Neural cell (in vitro differentiated cells): ENCODE results near the gene DAW1. TPM values are rescaled to one million over a fixed set of nuclear protein-coding genes. Genes with fewer than 3 reads are reported as not detected.

Source experiments
- H2AFZ ChIP-seq: fragments of 200-600, 300-800 bp; sonication (generic), shearing (Covaris generic); 2 replicates; pipeline ENCODE4 v1.6.0; 2014; ENCODE audit warnings: low read depth, mild to moderate bottlenecking, antibody characterized with exemption, low read length, moderate library complexity
- H3F3A ChIP-seq: fragments of 200-600 bp; shearing (Covaris generic); 2 replicates; pipeline ENCODE4 v1.6.1; 2016; ENCODE audit warnings: mild to moderate bottlenecking, moderate library complexity, mixed read lengths, antibody characterized with exemption, low read length; ENCODE audit not compliant: insufficient read depth, poor library complexity, severe bottlenecking
- H3K27ac ChIP-seq: fragments of 200-600, 300-800 bp; sonication (generic), shearing (Covaris generic); 2 replicates; pipeline ENCODE4 v1.5.1; 2014; ENCODE audit warnings: mild to moderate bottlenecking, low read length, moderate library complexity
- H3K27me3 ChIP-seq: fragments of 300-800, 200-600 bp; sonication (generic), shearing (Covaris generic); 2 replicates; pipeline ENCODE4 v1.6.0; 2014; ENCODE audit warnings: mild to moderate bottlenecking, low read depth, low read length, moderate library complexity; ENCODE audit not compliant: insufficient read depth
- H3K36me3 ChIP-seq: fragments of 300-800, 200-600 bp; sonication (generic), shearing (Covaris generic); 2 replicates; pipeline ENCODE4 v1.5.1; 2014; ENCODE audit warnings: mild to moderate bottlenecking, antibody characterized with exemption, low read length, moderate library complexity; ENCODE audit not compliant: insufficient read depth
- H3K4me2 ChIP-seq: fragments of 300-800, 200-600 bp; sonication (generic), shearing (Covaris generic); 2 replicates; pipeline ENCODE4 v1.6.0; 2014; ENCODE audit warnings: mild to moderate bottlenecking, low read length
- H3K4me3 ChIP-seq: fragments of 300-800, 200-600 bp; sonication (generic), shearing (Covaris generic); 2 replicates; pipeline ENCODE4 v1.5.1; 2014; ENCODE audit warnings: mild to moderate bottlenecking, low read length, moderate library complexity
- H3K79me2 ChIP-seq: fragments of 200-600 bp; shearing (Covaris generic); replicated peaks from 2 replicates; pipeline ENCODE4 v1.6.0; 2014; ENCODE audit warnings: mild to moderate bottlenecking, low read length, moderate library complexity; ENCODE audit not compliant: insufficient read depth
- H3K9ac ChIP-seq: fragments of 300-800, 200-600 bp; sonication (generic), shearing (Covaris generic); 2 replicates; pipeline ENCODE4 v1.6.1; 2016; ENCODE audit warnings: mild to moderate bottlenecking, low read length, mixed read lengths
- H3K9me2 ChIP-seq: fragments of 200-600 bp; shearing (Covaris generic); 2 replicates; pipeline ENCODE4 v1.6.1; 2016; ENCODE audit warnings: mild to moderate bottlenecking, low read length, mixed read lengths; ENCODE audit not compliant: insufficient read depth
- H3K9me3 ChIP-seq: fragments of 200-600, 300-800 bp; sonication (generic), shearing (Covaris generic); 2 replicates; pipeline ENCODE4 v1.6.1; 2016; ENCODE audit warnings: mild to moderate bottlenecking, mixed run types, low read length, moderate library complexity, mixed read lengths
- H4K20me1 ChIP-seq: fragments of 200-600 bp; shearing (Covaris generic); 2 replicates; pipeline ENCODE4 v1.6.1; 2016; ENCODE audit warnings: mild to moderate bottlenecking, mixed run types; ENCODE audit not compliant: insufficient read depth
- CTCF ChIP-seq: fragments of 450-650 bp; IDR thresholded peaks from 2 replicates; pipeline ENCODE4 v1.5.1; 2014; ENCODE audit warnings: antibody characterized with exemption, mild to moderate bottlenecking, moderate library complexity; ENCODE audit not compliant: poor library complexity, severe bottlenecking
- EP300 ChIP-seq: fragments of 450-650 bp; conservative IDR thresholded peaks from 2 replicates; pipeline ENCODE4 v1.6.1; 2014; ENCODE audit warnings: antibody characterized with exemption, mild to moderate bottlenecking, moderate library complexity; ENCODE audit not compliant: poor library complexity, severe bottlenecking
- EZH2 ChIP-seq: fragments of 200-600, 300-800 bp; shearing (Covaris generic), sonication (generic); IDR thresholded peaks from 2 replicates; pipeline ENCODE4 v1.6.1; 2014; ENCODE audit warnings: antibody characterized with exemption, low read length, borderline replicate concordance, mild to moderate bottlenecking; ENCODE audit not compliant: insufficient read depth, poor library complexity, severe bottlenecking
- MXI1 ChIP-seq: fragments of 450-650 bp; conservative IDR thresholded peaks from 2 replicates; pipeline ENCODE4 v1.6.1; 2014; ENCODE audit warnings: antibody characterized with exemption, mild to moderate bottlenecking; ENCODE audit not compliant: poor library complexity, severe bottlenecking
- POLR2AphosphoS5 ChIP-seq: IDR thresholded peaks from 2 replicates; pipeline ENCODE4 v1.6.1; 2012
- RAD21 ChIP-seq: fragments of 450-650 bp; conservative IDR thresholded peaks from 2 replicates; pipeline ENCODE4 v1.6.1; 2014; ENCODE audit warnings: antibody characterized with exemption, mild to moderate bottlenecking, moderate library complexity
- SMC3 ChIP-seq: fragments of 450-650 bp; conservative IDR thresholded peaks from 2 replicates; pipeline ENCODE4 v1.6.1; 2014; ENCODE audit warnings: antibody characterized with exemption, mild to moderate bottlenecking, moderate library complexity; ENCODE audit not compliant: poor library complexity
- TAF1 ChIP-seq: IDR thresholded peaks from 2 replicates; pipeline ENCODE4 v1.6.1; 2012; ENCODE audit warnings: low read depth
- polyA plus RNA-seq: library from polyadenylated mRNA; depleted of rRNA; stranded (reverse); fragments of >200 nt; gene quantifications from 2 replicates; pipeline ENCODE4 v1.2.3, GENCODE V29; 2014
- TF ChIP-seq, protein P1 (sequence below): IDR thresholded peaks from 2 replicates; pipeline ENCODE4 v1.6.1; 2012; ENCODE audit warnings: borderline replicate concordance

DAW1 gene
- polyA plus RNA-seq, 1 donor from 2014 or later: 1.5 TPM

DNA sequence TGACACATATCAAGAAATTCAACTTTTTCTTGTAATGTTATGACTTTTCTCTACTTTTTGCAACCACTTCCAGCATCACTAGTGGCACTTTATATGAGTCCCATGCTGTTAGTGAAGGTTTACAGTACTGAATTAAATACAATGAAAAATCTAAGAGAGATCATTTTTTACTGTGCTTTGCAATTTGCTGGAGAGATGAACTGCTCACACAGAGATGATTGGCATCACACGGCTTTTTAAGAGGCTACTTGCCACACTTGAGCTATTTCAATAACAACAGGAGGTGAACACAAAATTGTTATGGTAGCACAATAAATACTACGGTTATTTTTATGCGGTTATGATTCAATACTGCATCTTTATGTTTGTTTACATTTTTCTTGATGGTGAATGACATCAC is 88.9 kb downstream of the DAW1 start:
- Histone ChIP-seq H3K27ac (peak overlapping the region; percentile 35), H3K9me2 (no peaks in the 10 kb centered on the region), H3K9me3 (no peaks in the 10 kb centered on the region), H3K27me3 (no peaks in the 10 kb centered on the region), H3K4me3 (no peak overlapping the region), H3F3A (peaks cover 7% of the 10 kb centered on the region), H3K4me2 (no peak overlapping the region), H3K9ac (no peak overlapping the region), H3K79me2 (no peaks in the 10 kb centered on the region), H2AFZ (no peak overlapping the region), H3K36me3 (no peaks in the 10 kb centered on the region), H4K20me1 (no peaks in the 10 kb centered on the region)
- TF ChIP-seq TAF1: no peak
- TF ChIP-seq, protein P1, sequence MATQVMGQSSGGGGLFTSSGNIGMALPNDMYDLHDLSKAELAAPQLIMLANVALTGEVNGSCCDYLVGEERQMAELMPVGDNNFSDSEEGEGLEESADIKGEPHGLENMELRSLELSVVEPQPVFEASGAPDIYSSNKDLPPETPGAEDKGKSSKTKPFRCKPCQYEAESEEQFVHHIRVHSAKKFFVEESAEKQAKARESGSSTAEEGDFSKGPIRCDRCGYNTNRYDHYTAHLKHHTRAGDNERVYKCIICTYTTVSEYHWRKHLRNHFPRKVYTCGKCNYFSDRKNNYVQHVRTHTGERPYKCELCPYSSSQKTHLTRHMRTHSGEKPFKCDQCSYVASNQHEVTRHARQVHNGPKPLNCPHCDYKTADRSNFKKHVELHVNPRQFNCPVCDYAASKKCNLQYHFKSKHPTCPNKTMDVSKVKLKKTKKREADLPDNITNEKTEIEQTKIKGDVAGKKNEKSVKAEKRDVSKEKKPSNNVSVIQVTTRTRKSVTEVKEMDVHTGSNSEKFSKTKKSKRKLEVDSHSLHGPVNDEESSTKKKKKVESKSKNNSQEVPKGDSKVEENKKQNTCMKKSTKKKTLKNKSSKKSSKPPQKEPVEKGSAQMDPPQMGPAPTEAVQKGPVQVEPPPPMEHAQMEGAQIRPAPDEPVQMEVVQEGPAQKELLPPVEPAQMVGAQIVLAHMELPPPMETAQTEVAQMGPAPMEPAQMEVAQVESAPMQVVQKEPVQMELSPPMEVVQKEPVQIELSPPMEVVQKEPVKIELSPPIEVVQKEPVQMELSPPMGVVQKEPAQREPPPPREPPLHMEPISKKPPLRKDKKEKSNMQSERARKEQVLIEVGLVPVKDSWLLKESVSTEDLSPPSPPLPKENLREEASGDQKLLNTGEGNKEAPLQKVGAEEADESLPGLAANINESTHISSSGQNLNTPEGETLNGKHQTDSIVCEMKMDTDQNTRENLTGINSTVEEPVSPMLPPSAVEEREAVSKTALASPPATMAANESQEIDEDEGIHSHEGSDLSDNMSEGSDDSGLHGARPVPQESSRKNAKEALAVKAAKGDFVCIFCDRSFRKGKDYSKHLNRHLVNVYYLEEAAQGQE: peak; percentile 32
- TF ChIP-seq SMC3: no peak
- no peak for TF ChIP-seq EZH2
- peak; percentile 89 for TF ChIP-seq EP300
- peak; percentile 98 for TF ChIP-seq POLR2AphosphoS5
- TF ChIP-seq RAD21: no peak
- no peak for TF ChIP-seq MXI1
- TF ChIP-seq CTCF: no peak

- Histone ChIP-seq H4K20me1 (no peaks in the 10 kb centered on the region), H3K27ac (no peak overlapping the region), H3K4me3 (no peak overlapping the region), H3K9me2 (no peaks in the 10 kb centered on the region), H3K36me3 (no peaks in the 10 kb centered on the region), H3K9me3 (no peaks in the 10 kb centered on the region), H3K9ac (no peak overlapping the region), H3K27me3 (no peaks in the 10 kb centered on the region), H3K4me2 (no peak overlapping the region), H3F3A (no peaks in the 10 kb centered on the region), H3K79me2 (no peaks in the 10 kb centered on the region), H2AFZ (no peak overlapping the region)
- peak; percentile 38 for TF ChIP-seq POLR2AphosphoS5
- TF ChIP-seq, protein P1: no peak
These were observed 100.3 kb downstream of the DAW1 start for GRCh38 chr2:227971619-227972230.
